Osteocyte (in vitro differentiated cells): ENCODE measurements around the gene BCL7A. TPM values are rescaled to one million over a fixed set of nuclear protein-coding genes. Genes with fewer than 3 reads are reported as not detected.
A peak's percentile ranks its signal among the peaks of the same experiment; 100 is the strongest.

Experiments
- DNase-seq: peaks from one replicate; pipeline ENCODE4 v3.0.0; 2021; ENCODE audit warnings: mixed read lengths; ENCODE audit not compliant: unreplicated experiment; ENCODE audit errors: extremely low spot score
- H3K27ac Mint-ChIP-seq: one replicate; pipeline ENCODE4 v1.8.0; 2021; ENCODE audit warnings: mild to moderate bottlenecking, mixed read lengths; ENCODE audit not compliant: unreplicated experiment
- H3K27me3 Mint-ChIP-seq: one replicate; pipeline ENCODE4 v1.8.0; 2021; ENCODE audit warnings: mixed read lengths; ENCODE audit not compliant: unreplicated experiment
- H3K36me3 Mint-ChIP-seq: one replicate; pipeline ENCODE4 v1.8.0; 2021; ENCODE audit warnings: mixed read lengths; ENCODE audit not compliant: unreplicated experiment
- H3K4me1 Mint-ChIP-seq: one replicate; pipeline ENCODE4 v1.8.0; 2021; ENCODE audit warnings: mixed read lengths; ENCODE audit not compliant: unreplicated experiment
- H3K4me3 Mint-ChIP-seq: one replicate; pipeline ENCODE4 v1.8.0; 2021; ENCODE audit warnings: mild to moderate bottlenecking, moderate library complexity, mixed read lengths; ENCODE audit not compliant: unreplicated experiment
- H3K9me3 Mint-ChIP-seq: one replicate; pipeline ENCODE4 v1.8.0; 2021; ENCODE audit warnings: mixed read lengths; ENCODE audit not compliant: unreplicated experiment
- total RNA-seq: library from RNA; stranded (reverse); gene quantifications from 2 replicates; pipeline ENCODE4 v1.2.1, GENCODE V29; 2021
- TF ChIP-seq, protein P1 (sequence below): fragments of 200-600 bp; sonication (generic); IDR thresholded peaks from 2 replicates; pipeline ENCODE4 v1.5.0; 2021; ENCODE audit warnings: antibody characterized with exemption, mild to moderate bottlenecking, moderate library complexity

The BCL7A gene
- total RNA-seq, 1 donor from 2014 or later: 10.0 TPM

DNA sequence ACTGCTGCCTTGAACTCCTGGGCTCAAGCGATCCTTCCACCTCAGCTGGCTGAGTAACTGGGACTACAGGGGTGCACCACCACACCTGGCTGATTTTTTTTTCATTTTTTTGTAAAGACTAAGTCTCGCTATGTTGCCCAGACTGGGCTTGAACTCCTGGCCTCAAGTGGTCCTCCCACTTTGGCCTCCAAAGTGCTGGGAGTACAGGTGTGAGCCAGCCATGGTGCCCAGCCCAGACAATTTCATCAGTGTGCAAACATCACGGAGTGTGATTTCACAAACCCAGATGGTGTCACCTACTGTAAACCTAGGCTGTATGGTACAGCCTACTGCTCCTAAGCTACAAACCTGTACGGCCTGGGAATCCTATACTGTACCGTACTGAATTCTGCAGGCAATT, 6.9 kb upstream of the BCL7A start:
- TF ChIP-seq, protein P1, sequence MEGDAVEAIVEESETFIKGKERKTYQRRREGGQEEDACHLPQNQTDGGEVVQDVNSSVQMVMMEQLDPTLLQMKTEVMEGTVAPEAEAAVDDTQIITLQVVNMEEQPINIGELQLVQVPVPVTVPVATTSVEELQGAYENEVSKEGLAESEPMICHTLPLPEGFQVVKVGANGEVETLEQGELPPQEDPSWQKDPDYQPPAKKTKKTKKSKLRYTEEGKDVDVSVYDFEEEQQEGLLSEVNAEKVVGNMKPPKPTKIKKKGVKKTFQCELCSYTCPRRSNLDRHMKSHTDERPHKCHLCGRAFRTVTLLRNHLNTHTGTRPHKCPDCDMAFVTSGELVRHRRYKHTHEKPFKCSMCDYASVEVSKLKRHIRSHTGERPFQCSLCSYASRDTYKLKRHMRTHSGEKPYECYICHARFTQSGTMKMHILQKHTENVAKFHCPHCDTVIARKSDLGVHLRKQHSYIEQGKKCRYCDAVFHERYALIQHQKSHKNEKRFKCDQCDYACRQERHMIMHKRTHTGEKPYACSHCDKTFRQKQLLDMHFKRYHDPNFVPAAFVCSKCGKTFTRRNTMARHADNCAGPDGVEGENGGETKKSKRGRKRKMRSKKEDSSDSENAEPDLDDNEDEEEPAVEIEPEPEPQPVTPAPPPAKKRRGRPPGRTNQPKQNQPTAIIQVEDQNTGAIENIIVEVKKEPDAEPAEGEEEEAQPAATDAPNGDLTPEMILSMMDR: no peak
- H3K27me3 Mint-ChIP-seq: no peaks in the 10 kb centered on the region
- H3K4me1 Mint-ChIP-seq: no peaks in the 10 kb centered on the region
- DNase-seq: no peak
- peaks cover 4% of the 10 kb centered on the region for H3K9me3 Mint-ChIP-seq
- no peak overlapping the region for H3K27ac Mint-ChIP-seq
- no peaks in the 10 kb centered on the region for H3K36me3 Mint-ChIP-seq
- no peak overlapping the region for H3K4me3 Mint-ChIP-seq

DNA sequence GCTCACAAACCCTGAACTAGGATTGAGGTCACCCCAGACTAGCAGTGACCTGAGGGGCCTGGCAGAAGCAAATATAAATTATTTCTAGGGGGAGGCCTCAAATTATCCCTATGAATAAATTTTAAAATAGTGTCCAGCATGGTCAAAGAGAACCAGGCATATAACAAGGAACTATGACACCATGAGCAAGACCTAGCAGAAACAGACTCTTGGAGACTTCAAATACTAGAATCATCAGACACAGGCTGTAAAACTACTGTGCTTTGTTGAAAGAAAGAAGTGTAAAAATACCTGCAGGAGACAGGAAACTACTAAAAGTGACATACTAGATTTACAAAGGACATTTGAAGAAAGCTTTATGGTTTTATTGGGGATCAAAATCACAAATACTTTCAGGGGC, 3.2 kb upstream of the BCL7A start:
- no peaks in the 10 kb centered on the region for H3K36me3 Mint-ChIP-seq
- TF ChIP-seq, protein P1: no peak
- H3K27ac Mint-ChIP-seq: no peak overlapping the region
- no peaks in the 10 kb centered on the region for H3K9me3 Mint-ChIP-seq
- peaks cover 10% of the 10 kb centered on the region for H3K4me1 Mint-ChIP-seq
- no peaks in the 10 kb centered on the region for H3K27me3 Mint-ChIP-seq
- DNase-seq: no peak
- no peak overlapping the region for H3K4me3 Mint-ChIP-seq

DNA sequence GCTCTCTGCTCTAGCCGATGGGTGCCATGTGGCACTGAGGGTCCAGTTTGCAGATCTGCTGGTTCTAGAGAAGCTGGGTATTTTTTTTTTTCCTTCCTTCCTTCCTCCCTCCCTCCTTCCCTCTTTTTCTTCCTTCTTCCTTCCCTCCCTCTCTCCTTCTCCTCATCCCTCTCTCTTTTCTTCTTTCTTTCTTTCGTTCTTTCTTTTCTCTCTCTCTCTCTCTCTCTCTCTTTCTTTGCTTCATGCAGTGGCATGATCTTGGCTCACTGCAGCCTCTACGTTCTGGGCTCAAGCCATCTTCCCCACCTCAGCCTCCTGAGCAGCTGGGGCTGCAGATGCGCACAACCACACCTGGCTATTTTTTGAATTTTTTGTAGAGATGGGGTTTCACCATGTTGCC, 2.7 kb upstream of the BCL7A start:
- no peak overlapping the region for H3K4me3 Mint-ChIP-seq
- H3K9me3 Mint-ChIP-seq: no peaks in the 10 kb centered on the region
- DNase-seq: no peak
- TF ChIP-seq, protein P1: no peak
- H3K27me3 Mint-ChIP-seq: no peaks in the 10 kb centered on the region
- H3K4me1 Mint-ChIP-seq: peaks cover 13% of the 10 kb centered on the region
- no peak overlapping the region for H3K27ac Mint-ChIP-seq
- H3K36me3 Mint-ChIP-seq: no peaks in the 10 kb centered on the region

DNA sequence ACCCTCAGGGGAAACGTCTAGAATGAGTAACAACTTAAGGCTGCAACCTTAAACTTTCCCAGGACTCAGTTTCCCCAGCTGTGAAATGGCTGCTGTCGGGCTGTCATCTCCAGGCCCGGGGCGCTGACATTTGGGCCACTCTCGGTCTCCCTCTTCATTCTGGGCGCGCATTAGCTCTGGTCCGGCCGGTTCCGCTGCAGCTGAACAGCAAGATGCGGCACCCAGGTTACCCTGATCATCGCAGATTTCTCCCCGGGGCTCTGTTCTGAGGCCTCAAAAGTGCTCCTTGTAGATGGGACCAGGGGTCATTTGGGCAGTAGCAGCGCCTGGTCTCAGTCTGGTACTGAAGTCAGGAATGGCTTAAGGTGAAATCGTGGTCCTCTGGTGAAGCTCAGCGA, 890 bp upstream of the BCL7A start:
- H3K27ac Mint-ChIP-seq: no peak overlapping the region
- TF ChIP-seq, protein P1: no peak
- no peaks in the 10 kb centered on the region for H3K9me3 Mint-ChIP-seq
- H3K27me3 Mint-ChIP-seq: no peaks in the 10 kb centered on the region
- H3K4me1 Mint-ChIP-seq: peaks cover 19% of the 10 kb centered on the region
- DNase-seq: no peak
- H3K36me3 Mint-ChIP-seq: no peaks in the 10 kb centered on the region
- H3K4me3 Mint-ChIP-seq: peak overlapping the region; percentile 80

DNA sequence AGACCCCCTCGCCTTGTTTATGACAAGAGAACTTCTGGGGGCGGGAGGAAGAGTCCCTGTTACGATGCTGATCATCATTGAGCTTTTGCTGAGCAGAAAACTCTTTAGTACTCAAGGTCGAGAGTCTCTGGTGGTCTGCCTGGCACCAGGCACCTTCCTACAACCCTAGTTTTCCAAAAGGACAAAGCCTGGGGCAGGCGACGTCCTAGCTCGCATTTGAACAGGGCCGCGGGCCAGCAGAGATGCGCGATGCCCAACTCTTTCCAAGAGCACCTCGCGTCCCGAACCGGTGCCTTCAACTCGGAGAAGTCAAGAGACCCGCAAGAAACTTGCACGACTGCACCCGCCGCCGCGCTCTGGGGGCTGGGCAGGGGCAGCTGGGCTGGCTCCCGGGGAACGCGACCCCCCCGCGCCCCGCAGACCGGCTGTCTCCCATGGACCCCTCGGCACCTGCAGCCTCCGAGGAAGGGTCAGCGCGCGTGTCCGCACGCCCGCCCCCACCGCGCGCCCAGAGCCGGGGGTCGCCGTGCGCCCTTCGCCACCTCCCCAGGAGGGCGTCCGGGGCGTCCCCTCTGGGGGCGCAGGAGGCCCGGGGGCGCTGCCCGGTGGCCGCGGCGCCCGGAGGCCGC, 377 bp upstream of the BCL7A start:
- no peaks in the 10 kb centered on the region for H3K36me3 Mint-ChIP-seq
- TF ChIP-seq, protein P1: no peak
- no peaks in the 10 kb centered on the region for H3K9me3 Mint-ChIP-seq
- peak overlapping the region; percentile 80 for H3K4me3 Mint-ChIP-seq
- H3K4me1 Mint-ChIP-seq: peaks cover 19% of the 10 kb centered on the region
- peak overlapping the region; percentile 59 for H3K27ac Mint-ChIP-seq
- no peak for DNase-seq
- H3K27me3 Mint-ChIP-seq: no peaks in the 10 kb centered on the region
